Testis (tissue), 3 donors: ENCODE data around the gene CATSPER1. TPM values are rescaled to one million over a fixed set of nuclear protein-coding genes. Genes with fewer than 3 reads are reported as not detected.

Source experiments
- DNase-seq: peaks from one replicate; pipeline ENCODE4 v3.0.0-alpha.2; 2019
- H3K27ac ChIP-seq, 2 donors: fragments of 200-600 bp; sonication (generic); one replicate each; pipeline ENCODE4 v1.5.1; 2019
- H3K27me3 ChIP-seq: fragments of 200-600 bp; sonication (generic); one replicate; pipeline ENCODE4 v1.5.1; 2019
- H3K36me3 ChIP-seq: fragments of 200-600 bp; sonication (generic); one replicate; pipeline ENCODE4 v1.5.1; 2017; ENCODE audit warnings: low read depth; ENCODE audit errors: missing control alignments
- H3K4me1 ChIP-seq: fragments of 200-600 bp; sonication (generic); one replicate; pipeline ENCODE4 v1.5.1; 2019
- H3K4me3 ChIP-seq, 2 donors: fragments of 200-600 bp; sonication (generic); one replicate each; pipeline ENCODE4 v1.5.1; 2017 to 2019
- H3K9me3 ChIP-seq: fragments of 200-600 bp; sonication (generic); one replicate; pipeline ENCODE4 v1.5.1; 2017
- POLR2A ChIP-seq: fragments of 450-650 bp; IDR thresholded peaks from one replicate; pipeline ENCODE4 v1.6.1; 2017; ENCODE audit warnings: antibody characterized with exemption, mild to moderate bottlenecking, moderate library complexity
- WGBS, 2 donors: methylation state at CpG; one replicate each; pipeline ENCODE4 v1.1.5; 2018; 5-methylcytosine and 5-hydroxymethylcytosine counted together
- intact Hi-C: fragments of 100-400 bp; cut with DNase I; formaldehyde crosslinking; loops from one replicate; pipeline ENCODE4 v1.15.1; 2023; ENCODE audit warnings: low total_unique reads
- polyA plus RNA-seq: library from polyadenylated mRNA; stranded (reverse); fragments of 350-450 nt; fragmentation: Illumina TruSeq; extraction: RNeasy Lipid Tissue Mini Kit (QIAGEN cat#74804); gene quantifications from one replicate; pipeline ENCODE4 v1.2.3, GENCODE V29; 2014; ENCODE audit warnings: low read depth, low replicate concordance; ENCODE audit not compliant: insufficient read depth
- total RNA-seq, 2 donors: library from RNA; depleted of rRNA; stranded (reverse); fragments of >200 nt; gene quantifications; one replicate each; pipeline ENCODE4 v1.2.3, GENCODE V29; 2016
- TF ChIP-seq, protein P1 (sequence below), 3 experiments: fragments of 450-650 bp in 2 of 3; fragments of 200-600 bp in 1 of 3; sonication (generic) in 1 of 3; IDR thresholded peaks; one replicate each; pipeline ENCODE4 v1.5.1; 2016 to 2019; ENCODE audit warnings: antibody characterized with exemption in 3 of 3, mild to moderate bottlenecking in 2 of 3, moderate library complexity in 1 of 3

CATSPER1 gene
- total and polyA plus RNA-seq, 3 donors from 2014 or later = 8.9 to 33.7 (median 12.5) TPM

DNA sequence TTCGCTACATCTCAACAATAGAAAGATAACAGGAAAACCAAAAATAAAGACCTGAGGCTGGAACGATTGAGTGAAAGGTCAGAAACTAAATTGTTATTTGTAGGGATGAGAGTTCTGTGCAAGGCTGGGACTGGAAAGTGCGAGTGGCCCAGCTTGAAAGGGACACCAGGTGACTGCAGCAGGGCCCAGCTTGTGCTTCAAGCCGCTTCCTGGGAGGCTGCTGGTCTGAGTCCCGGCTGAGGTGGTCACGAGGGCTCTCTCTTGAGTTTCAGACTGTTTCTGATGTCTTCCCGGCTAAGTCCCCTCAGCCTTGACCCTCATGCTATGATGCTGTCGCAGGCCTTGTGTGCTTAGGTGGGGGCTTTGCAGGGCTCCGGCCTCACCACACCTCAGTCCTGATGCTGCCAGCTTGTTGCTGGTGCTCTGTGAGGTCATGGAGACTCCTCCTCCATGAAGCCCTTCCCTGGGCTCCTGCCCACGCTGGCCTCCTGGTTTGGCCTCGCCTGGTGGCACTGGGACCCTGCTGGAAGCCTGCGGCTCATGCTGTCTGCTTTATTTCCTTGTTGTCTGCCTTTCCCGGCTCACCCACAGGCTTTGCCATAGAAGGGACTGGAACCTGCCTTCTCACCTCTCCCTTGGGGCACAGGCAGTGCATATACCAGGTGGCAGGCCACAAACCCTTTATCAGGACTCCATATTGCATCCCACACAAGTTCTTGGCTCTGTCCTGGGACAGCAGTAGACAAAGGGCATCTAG is 20.0 kb downstream of the CATSPER1 start:
- H3K4me3 ChIP-seq = no peak overlapping the region
- no peaks in the 10 kb centered on the region for H3K9me3 ChIP-seq
- no peak for DNase-seq
- H3K27me3 ChIP-seq = no peaks in the 10 kb centered on the region
- no peaks in the 10 kb centered on the region for H3K36me3 ChIP-seq
- peaks cover 8% of the 10 kb centered on the region for H3K4me1 ChIP-seq
- WGBS, 2 donors = 78 to 81% methylated on average over 13 of the region's 13 CpGs
- no peak for TF ChIP-seq POLR2A
- TF ChIP-seq, protein P1, sequence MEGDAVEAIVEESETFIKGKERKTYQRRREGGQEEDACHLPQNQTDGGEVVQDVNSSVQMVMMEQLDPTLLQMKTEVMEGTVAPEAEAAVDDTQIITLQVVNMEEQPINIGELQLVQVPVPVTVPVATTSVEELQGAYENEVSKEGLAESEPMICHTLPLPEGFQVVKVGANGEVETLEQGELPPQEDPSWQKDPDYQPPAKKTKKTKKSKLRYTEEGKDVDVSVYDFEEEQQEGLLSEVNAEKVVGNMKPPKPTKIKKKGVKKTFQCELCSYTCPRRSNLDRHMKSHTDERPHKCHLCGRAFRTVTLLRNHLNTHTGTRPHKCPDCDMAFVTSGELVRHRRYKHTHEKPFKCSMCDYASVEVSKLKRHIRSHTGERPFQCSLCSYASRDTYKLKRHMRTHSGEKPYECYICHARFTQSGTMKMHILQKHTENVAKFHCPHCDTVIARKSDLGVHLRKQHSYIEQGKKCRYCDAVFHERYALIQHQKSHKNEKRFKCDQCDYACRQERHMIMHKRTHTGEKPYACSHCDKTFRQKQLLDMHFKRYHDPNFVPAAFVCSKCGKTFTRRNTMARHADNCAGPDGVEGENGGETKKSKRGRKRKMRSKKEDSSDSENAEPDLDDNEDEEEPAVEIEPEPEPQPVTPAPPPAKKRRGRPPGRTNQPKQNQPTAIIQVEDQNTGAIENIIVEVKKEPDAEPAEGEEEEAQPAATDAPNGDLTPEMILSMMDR (IDR thresholded peaks at IDR 0.05) = no peak
- intact Hi-C loops = no loop called here
- no peak overlapping the region for H3K27ac ChIP-seq

DNA sequence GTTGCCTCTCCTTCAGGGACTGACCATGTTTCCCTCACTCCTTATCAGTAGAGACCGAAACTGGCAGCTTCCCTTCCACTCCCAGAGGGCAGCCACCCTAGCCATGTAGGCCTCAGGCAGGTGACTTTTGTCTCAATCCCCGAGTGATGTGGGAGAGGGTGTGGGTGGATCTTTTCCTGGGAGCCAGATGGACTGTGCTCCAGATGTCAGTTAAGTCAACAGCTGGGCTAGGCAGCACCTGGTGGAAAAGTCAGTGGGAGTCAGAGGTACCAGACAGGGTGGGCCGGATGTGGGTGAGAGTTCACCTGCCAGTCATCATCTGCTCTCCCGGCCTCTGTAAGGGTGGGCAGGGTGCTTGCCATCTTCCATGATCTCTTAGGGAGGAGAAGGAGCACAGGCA is 22.1 kb downstream of the CATSPER1 start:
- Histone ChIP-seq H3K27ac (no peak overlapping the region), H3K36me3 (no peaks in the 10 kb centered on the region), H3K4me1 (peaks cover 16% of the 10 kb centered on the region), H3K4me3 (no peak overlapping the region), H3K9me3 (no peaks in the 10 kb centered on the region), H3K27me3 (no peaks in the 10 kb centered on the region)
- no peak for TF ChIP-seq POLR2A
- TF ChIP-seq, protein P1 (IDR thresholded peaks at IDR 0.05) = no peak
- WGBS, 2 donors = 49 to 63% methylated on average over 4 of the region's 4 CpGs
- intact Hi-C loops = no loop called here
- DNase-seq = no peak

DNA sequence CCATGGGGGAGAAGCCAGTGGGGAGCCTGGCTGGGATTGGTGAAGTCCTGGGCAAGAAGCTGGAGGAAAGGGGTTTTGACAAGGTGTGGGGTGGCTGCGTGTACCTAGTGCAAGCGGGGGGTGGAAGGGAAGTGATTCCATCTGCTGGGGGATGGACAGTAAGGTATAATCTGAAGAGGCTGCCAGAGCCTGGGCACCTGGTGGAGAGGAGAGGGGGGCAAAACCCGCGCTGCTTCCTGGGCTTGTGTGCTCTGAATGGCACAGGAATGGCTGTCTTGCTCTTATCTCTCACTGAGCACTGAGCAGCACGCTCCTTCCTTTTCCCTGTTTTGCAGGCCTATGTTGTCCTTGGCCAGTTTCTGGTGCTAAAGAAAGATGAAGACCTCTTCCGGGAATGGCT is 23.0 kb downstream of the CATSPER1 start:
- Histone ChIP-seq H3K27me3 (no peaks in the 10 kb centered on the region), H3K9me3 (no peaks in the 10 kb centered on the region), H3K4me1 (peaks cover 16% of the 10 kb centered on the region), H3K27ac (peak overlapping the region in 1 of 2 donors; percentile 98), H3K36me3 (no peaks in the 10 kb centered on the region), H3K4me3 (peak overlapping the region in 1 of 2 donors; percentile 93)
- TF ChIP-seq, protein P1 (IDR thresholded peaks at IDR 0.05) = no peak
- TF ChIP-seq POLR2A = no peak
- DNase-seq = no peak
- WGBS, 2 donors = 41 to 49% methylated on average over 5 to 6 of the region's 6 CpGs
- intact Hi-C loops = no loop called here

DNA sequence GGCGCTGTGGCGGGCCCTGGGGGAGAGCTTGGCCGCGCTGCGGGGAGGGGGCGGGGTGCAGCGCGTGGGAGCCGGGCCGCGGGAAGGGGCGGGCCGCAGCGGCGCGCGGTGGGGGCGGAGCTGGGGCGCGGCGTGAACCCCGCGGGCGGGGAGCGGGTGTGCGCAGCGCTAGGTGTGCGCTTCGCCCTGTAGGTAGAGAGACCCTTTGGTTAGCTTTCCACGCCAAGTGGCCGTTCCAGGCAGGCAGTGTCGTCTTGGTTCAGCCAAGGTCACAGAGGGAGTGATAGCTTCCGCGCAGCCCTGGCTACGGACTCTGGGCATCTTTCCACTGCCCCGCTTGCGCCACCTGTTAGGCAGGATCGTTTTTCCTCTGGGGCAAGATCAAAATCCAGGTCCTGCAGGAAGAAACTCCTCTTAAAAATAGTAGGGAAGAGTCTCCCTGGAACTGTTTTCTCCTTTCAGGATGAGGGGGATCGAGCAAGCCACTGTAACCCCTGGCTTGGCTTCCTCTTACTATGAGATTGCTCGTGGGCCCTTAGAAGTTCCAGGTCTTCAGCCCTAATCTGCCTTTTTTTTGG is 23.5 kb downstream of the CATSPER1 start:
- no peaks in the 10 kb centered on the region for H3K36me3 ChIP-seq
- peak overlapping the region; percentile 90 to 93 for H3K4me3 ChIP-seq
- DNase-seq = peak; percentile 71
- H3K4me1 ChIP-seq = peaks cover 16% of the 10 kb centered on the region
- WGBS, 2 donors = 0% methylated on average over 7 to 37 of the region's 40 CpGs
- no peak for TF ChIP-seq POLR2A
- TF ChIP-seq, protein P1 (IDR thresholded peaks at IDR 0.05) = no peak
- H3K27me3 ChIP-seq = no peaks in the 10 kb centered on the region
- peak overlapping the region; percentile 92 to 98 for H3K27ac ChIP-seq
- no peaks in the 10 kb centered on the region for H3K9me3 ChIP-seq
- intact Hi-C loops = no loop called here
